Measurements from ENCODE around the gene DPRX. TPM values are rescaled to one million over a fixed set of nuclear protein-coding genes. Genes with fewer than 3 reads are reported as not detected.

Gene DPRX
- total RNA-seq, 1 experiment from 2014 or later = not detected

DNA sequence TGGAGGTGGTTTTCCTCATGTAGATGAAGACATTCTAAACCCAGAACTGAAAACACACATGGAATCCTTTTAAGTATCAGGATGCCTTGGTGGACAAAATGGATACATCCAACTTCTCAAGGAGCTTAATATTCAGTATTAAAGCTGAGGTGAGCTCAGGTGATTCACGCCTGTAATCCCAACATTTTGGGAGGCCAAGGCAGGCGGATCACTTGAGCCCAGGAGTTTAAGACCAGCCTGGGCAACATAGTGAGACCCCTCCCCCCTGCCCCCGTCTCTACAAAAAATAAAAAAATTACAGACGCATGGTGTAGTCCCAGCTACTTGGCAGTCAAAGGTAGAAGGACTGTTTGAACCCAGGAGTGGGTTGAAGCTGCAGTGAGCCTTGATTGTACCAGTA lies 28.8 kb downstream of the DPRX start:
- CTCF ChIA-PET = interaction anchor here (0.6 to 1.1 kb wide), 3 partner anchors 86 to 127 kb away, joined by 3 to 13 read pairs (median 8); no protein-coding TSS in a partner anchor
- TF ChIP-seq, protein P1, sequence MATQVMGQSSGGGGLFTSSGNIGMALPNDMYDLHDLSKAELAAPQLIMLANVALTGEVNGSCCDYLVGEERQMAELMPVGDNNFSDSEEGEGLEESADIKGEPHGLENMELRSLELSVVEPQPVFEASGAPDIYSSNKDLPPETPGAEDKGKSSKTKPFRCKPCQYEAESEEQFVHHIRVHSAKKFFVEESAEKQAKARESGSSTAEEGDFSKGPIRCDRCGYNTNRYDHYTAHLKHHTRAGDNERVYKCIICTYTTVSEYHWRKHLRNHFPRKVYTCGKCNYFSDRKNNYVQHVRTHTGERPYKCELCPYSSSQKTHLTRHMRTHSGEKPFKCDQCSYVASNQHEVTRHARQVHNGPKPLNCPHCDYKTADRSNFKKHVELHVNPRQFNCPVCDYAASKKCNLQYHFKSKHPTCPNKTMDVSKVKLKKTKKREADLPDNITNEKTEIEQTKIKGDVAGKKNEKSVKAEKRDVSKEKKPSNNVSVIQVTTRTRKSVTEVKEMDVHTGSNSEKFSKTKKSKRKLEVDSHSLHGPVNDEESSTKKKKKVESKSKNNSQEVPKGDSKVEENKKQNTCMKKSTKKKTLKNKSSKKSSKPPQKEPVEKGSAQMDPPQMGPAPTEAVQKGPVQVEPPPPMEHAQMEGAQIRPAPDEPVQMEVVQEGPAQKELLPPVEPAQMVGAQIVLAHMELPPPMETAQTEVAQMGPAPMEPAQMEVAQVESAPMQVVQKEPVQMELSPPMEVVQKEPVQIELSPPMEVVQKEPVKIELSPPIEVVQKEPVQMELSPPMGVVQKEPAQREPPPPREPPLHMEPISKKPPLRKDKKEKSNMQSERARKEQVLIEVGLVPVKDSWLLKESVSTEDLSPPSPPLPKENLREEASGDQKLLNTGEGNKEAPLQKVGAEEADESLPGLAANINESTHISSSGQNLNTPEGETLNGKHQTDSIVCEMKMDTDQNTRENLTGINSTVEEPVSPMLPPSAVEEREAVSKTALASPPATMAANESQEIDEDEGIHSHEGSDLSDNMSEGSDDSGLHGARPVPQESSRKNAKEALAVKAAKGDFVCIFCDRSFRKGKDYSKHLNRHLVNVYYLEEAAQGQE (IDR thresholded peaks at IDR 0.05; ENCODE audit: insufficient read depth in 1 of 2, low read depth in 2 of 2, low read length in 1 of 2) = no peak
- TF ChIP-seq SIN3A (IDR thresholded peaks at IDR 0.05; ENCODE audit: borderline replicate concordance, insufficient read depth, low read depth, low read length) (no peak), TCF7L2 (IDR thresholded peaks at IDR 0.05; ENCODE audit: low read depth, low read length) (no peak), POLR2AphosphoS5 (IDR thresholded peaks at IDR 0.05; ENCODE audit: low read depth, low read length) (no peak)
- TF ChIP-seq, protein P2, sequence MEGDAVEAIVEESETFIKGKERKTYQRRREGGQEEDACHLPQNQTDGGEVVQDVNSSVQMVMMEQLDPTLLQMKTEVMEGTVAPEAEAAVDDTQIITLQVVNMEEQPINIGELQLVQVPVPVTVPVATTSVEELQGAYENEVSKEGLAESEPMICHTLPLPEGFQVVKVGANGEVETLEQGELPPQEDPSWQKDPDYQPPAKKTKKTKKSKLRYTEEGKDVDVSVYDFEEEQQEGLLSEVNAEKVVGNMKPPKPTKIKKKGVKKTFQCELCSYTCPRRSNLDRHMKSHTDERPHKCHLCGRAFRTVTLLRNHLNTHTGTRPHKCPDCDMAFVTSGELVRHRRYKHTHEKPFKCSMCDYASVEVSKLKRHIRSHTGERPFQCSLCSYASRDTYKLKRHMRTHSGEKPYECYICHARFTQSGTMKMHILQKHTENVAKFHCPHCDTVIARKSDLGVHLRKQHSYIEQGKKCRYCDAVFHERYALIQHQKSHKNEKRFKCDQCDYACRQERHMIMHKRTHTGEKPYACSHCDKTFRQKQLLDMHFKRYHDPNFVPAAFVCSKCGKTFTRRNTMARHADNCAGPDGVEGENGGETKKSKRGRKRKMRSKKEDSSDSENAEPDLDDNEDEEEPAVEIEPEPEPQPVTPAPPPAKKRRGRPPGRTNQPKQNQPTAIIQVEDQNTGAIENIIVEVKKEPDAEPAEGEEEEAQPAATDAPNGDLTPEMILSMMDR (IDR thresholded peaks at IDR 0.05) = no peak
- DNase-seq (ENCODE audit: low read depth, low spot score) = no peak
- H3K4me3 ChIP-seq (ENCODE audit: low read depth in 2 of 2, low read length in 2 of 2) = no peak overlapping the region
- BruUV-seq (replicated peaks) = no TSS peak
- no peak for ATAC-seq
- H3K27ac ChIP-seq (ENCODE audit: low read length) = no peak overlapping the region
- peaks cover 4% of the 10 kb centered on the region; the same call in 1 of the 2 replicates for H3K4me1 ChIP-seq (ENCODE audit: control insufficient read depth, insufficient read depth, low read length)
- POLR2A ChIA-PET = interaction anchor here (0.6 to 0.7 kb wide), 2 partner anchors 62 to 85 kb away, joined by 3 to 8 read pairs; no protein-coding TSS in a partner anchor
- H3K9me3 ChIP-seq (ENCODE audit: control insufficient read depth, insufficient read depth, low read depth, low read length) = 0 out of 2 replicates have a peak, but pooled peaks cover 6% of the 10 kb centered on the region
- no peaks in the 10 kb centered on the region for H3K36me3 ChIP-seq (ENCODE audit: control insufficient read depth, insufficient read depth, low read length)
- no peaks in the 10 kb centered on the region for H3K27me3 ChIP-seq (ENCODE audit: control insufficient read depth, insufficient read depth, low read length)
- in situ Hi-C loops (cut with HindIII; ENCODE audit: low pct_unique_long_range_greater_than_20kb, low sequenced_read_pairs) (no loop called here), intact Hi-C loops (cut with micrococcal nuclease; ENCODE audit: unreplicated experiment) (no loop called here)

DNA sequence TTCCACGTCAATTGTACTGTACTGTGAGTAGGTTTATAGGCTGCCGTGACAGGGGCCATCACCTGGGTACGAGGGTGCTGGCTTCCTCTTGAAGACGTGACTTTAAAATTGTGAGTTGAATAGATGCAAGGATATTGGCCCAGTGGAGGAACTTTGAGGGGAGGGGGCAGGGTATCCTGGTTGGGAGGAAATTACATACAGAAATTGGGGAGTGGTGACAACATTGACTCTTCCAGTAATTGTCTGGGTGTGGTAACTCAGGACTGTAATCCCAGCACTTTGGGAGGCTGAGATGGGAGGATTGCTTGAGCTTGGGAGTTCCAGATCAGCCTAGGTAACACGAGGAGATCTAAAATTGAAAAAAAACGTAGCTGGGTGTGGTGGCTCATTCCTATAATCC lies 30.4 kb downstream of the DPRX start:
- TF ChIP-seq SIN3A (IDR thresholded peaks at IDR 0.05; ENCODE audit: borderline replicate concordance, insufficient read depth, low read depth, low read length) (no peak), POLR2AphosphoS5 (IDR thresholded peaks at IDR 0.05; ENCODE audit: low read depth, low read length) (no peak), TCF7L2 (IDR thresholded peaks at IDR 0.05; ENCODE audit: low read depth, low read length) (no peak)
- TF ChIP-seq, protein P1 (IDR thresholded peaks at IDR 0.05; ENCODE audit: insufficient read depth in 1 of 2, low read depth in 2 of 2, low read length in 1 of 2) = no peak
- TF ChIP-seq, protein P2 (IDR thresholded peaks at IDR 0.05) = no peak
- no peaks in the 10 kb centered on the region for H3K36me3 ChIP-seq (ENCODE audit: control insufficient read depth, insufficient read depth, low read length)
- peaks cover 4% of the 10 kb centered on the region; the same call in 1 of the 2 replicates for H3K4me1 ChIP-seq (ENCODE audit: control insufficient read depth, insufficient read depth, low read length)
- H3K27me3 ChIP-seq (ENCODE audit: control insufficient read depth, insufficient read depth, low read length) = no peaks in the 10 kb centered on the region
- in situ Hi-C loops (cut with HindIII; ENCODE audit: low pct_unique_long_range_greater_than_20kb, low sequenced_read_pairs) (no loop called here), intact Hi-C loops (cut with micrococcal nuclease; ENCODE audit: unreplicated experiment) (no loop called here)
- no peak overlapping the region for H3K4me3 ChIP-seq (ENCODE audit: low read depth in 2 of 2, low read length in 2 of 2)
- ATAC-seq (no peak), DNase-seq (ENCODE audit: low read depth, low spot score) (no peak)
- H3K9me3 ChIP-seq (ENCODE audit: control insufficient read depth, insufficient read depth, low read depth, low read length) = no peaks in the 10 kb centered on the region
- ChIA-PET POLR2A (no interaction called here), CTCF (no interaction called here)
- no peak overlapping the region for H3K27ac ChIP-seq (ENCODE audit: low read length)
- BruUV-seq (replicated peaks) = no TSS peak

Data from Panc1 (cell line).